ACHN (cell line): Measurements from ENCODE around the gene MPPE1.

Source experiments
- DNase-seq: peaks from one replicate; pipeline ENCODE4 v3.0.0-alpha.2; 2015
- in situ Hi-C: cut with HindIII; loops from 2 replicates; pipeline ENCODE4 v1.10.0; 2017; ENCODE audit warnings: low sequenced_read_pairs, low pct_ligation_motif_present, low pct_unique_long_range_greater_than_20kb

MPPE1 gene

GRCh38 chr18:11840493-11840892 is 67.6 kb downstream of the MPPE1 start:
- in situ Hi-C loops, result no loop called here
- no peak for DNase-seq

- in situ Hi-C loops, result no loop called here
- no peak for DNase-seq
Measured at GRCh38 chr18:11839556-11839955, 68.6 kb downstream of the MPPE1 start.

- in situ Hi-C loops, result no loop called here
Measured at GRCh38 chr18:11834772-11835171, 73.3 kb downstream of the MPPE1 start.

More at GRCh38 chr18:11834772-11835171, 73.3 kb downstream of the MPPE1 start:
- no peak for DNase-seq
